Neuronal stem cell (in vitro differentiated cells): ENCODE data around the gene GADL1.

Experiments used
- DNase-seq: peaks from one replicate; pipeline ENCODE4 v3.0.0-alpha.2; 2013; ENCODE audit warnings: low spot score
- H2AFZ ChIP-seq: one replicate; pipeline ENCODE4 v1.6.1; 2013; ENCODE audit warnings: mild to moderate bottlenecking, low read length, inconsistent platforms
- H2AK5ac ChIP-seq: 2 replicates; pipeline ENCODE4 v1.6.1; 2013; ENCODE audit warnings: low read depth, mild to moderate bottlenecking, inconsistent platforms, low read length, moderate library complexity, mixed read lengths
- H2BK120ac ChIP-seq: 2 replicates; pipeline ENCODE4 v1.6.1; 2013; ENCODE audit warnings: low read depth, mild to moderate bottlenecking, inconsistent platforms, low read length, moderate library complexity, mixed read lengths
- H2BK12ac ChIP-seq: one replicate; pipeline ENCODE4 v1.6.1; 2013; ENCODE audit warnings: low read length, inconsistent platforms
- H2BK15ac ChIP-seq: 2 replicates; pipeline ENCODE4 v1.6.1; 2013; ENCODE audit warnings: mild to moderate bottlenecking, low read length, inconsistent platforms, mixed read lengths
- H2BK5ac ChIP-seq: one replicate; pipeline ENCODE4 v1.6.1; 2013; ENCODE audit warnings: inconsistent platforms, mild to moderate bottlenecking, low read length, moderate library complexity
- H3K14ac ChIP-seq: one replicate; pipeline ENCODE4 v1.6.1; 2013; ENCODE audit warnings: low read length, inconsistent platforms
- H3K18ac ChIP-seq: 2 replicates; pipeline ENCODE4 v1.6.1; 2013; ENCODE audit warnings: low read length, inconsistent platforms
- H3K23ac ChIP-seq: 2 replicates; pipeline ENCODE4 v1.6.1; 2013; ENCODE audit warnings: low read depth, mild to moderate bottlenecking, mixed read lengths, low read length, inconsistent platforms; ENCODE audit not compliant: poor library complexity
- H3K27ac ChIP-seq: replicated peaks from 3 replicates; pipeline ENCODE4 v1.5.1; 2013; ENCODE audit warnings: low read length, inconsistent platforms
- H3K27me3 ChIP-seq, 3 experiments: 2 replicates each; pipeline ENCODE4 v1.6.1; 2013; ENCODE audit warnings: low read length in 3 of 3, mild to moderate bottlenecking in 2 of 3, inconsistent platforms in 1 of 3, low read depth in 1 of 3, mixed read lengths in 1 of 3, moderate library complexity in 1 of 3; ENCODE audit not compliant: control insufficient read depth in 3 of 3, insufficient read depth in 3 of 3
- H3K36me3 ChIP-seq, 2 donors: replicated peaks in 1 of 2; 2 replicates each; pipeline ENCODE4 v1.6.1; 2013; ENCODE audit warnings: low read length in 2 of 2; ENCODE audit not compliant: control insufficient read depth in 2 of 2, insufficient read depth in 2 of 2
- H3K4ac ChIP-seq: 2 replicates; pipeline ENCODE4 v1.6.1; 2013; ENCODE audit warnings: inconsistent platforms, mild to moderate bottlenecking, low read length, moderate library complexity
- H3K4me1 ChIP-seq, 2 donors: 1 replicate in 1 of 2; 2 replicates in 1 of 2; pipeline ENCODE4 v1.6.1; 2013; ENCODE audit warnings: low read length in 2 of 2, low read depth in 1 of 2; ENCODE audit not compliant: control insufficient read depth in 2 of 2, insufficient read depth in 1 of 2
- H3K4me2 ChIP-seq: one replicate; pipeline ENCODE4 v1.6.1; 2013; ENCODE audit warnings: mild to moderate bottlenecking, low read length, inconsistent platforms; ENCODE audit not compliant: insufficient read depth, poor library complexity, severe bottlenecking
- H3K4me3 ChIP-seq, 2 donors: 2 replicates each; pipeline ENCODE4 v1.5.1; 2013; ENCODE audit warnings: low read length in 2 of 2, mild to moderate bottlenecking in 2 of 2, inconsistent platforms in 1 of 2, moderate library complexity in 1 of 2
- H3K79me1 ChIP-seq: one replicate; pipeline ENCODE4 v1.6.1; 2013; ENCODE audit warnings: low read depth, mild to moderate bottlenecking, inconsistent platforms, low read length, moderate library complexity
- H3K9ac ChIP-seq: one replicate; pipeline ENCODE4 v1.6.1; 2013; ENCODE audit warnings: mild to moderate bottlenecking, low read depth, low read length, inconsistent platforms; ENCODE audit not compliant: poor library complexity
- H3K9me3 ChIP-seq, 2 donors: replicated peaks in 1 of 2; 2 replicates each; pipeline versions ENCODE3 to v1.6.1; 2013; ENCODE audit warnings: low read length in 2 of 2, mild to moderate bottlenecking in 2 of 2, inconsistent platforms in 1 of 2, low read depth in 1 of 2, mixed read lengths in 1 of 2, moderate library complexity in 1 of 2; ENCODE audit not compliant: control insufficient read depth in 2 of 2, insufficient read depth in 1 of 2
- H4K8ac ChIP-seq: one replicate; pipeline ENCODE4 v1.6.1; 2013; ENCODE audit warnings: low read depth, mild to moderate bottlenecking, inconsistent platforms, low read length, moderate library complexity
- H4K91ac ChIP-seq: one replicate; pipeline ENCODE4 v1.6.1; 2013; ENCODE audit warnings: low read length, low read depth, mild to moderate bottlenecking, inconsistent platforms; ENCODE audit not compliant: poor library complexity
- WGBS, 2 donors: extraction: QIAGEN DNeasy Blood & Tissue Kit; methylation state at CpG; one replicate each; pipeline ENCODE4 v1.1.7; 2013; ENCODE audit warnings: missing lambda C conversion rate in 2 of 2, mixed read lengths in 1 of 2; ENCODE audit not compliant: insufficient read length in 2 of 2, insufficient replicate concordance in 1 of 2; ENCODE audit errors: extremely low coverage in 2 of 2; 5-methylcytosine and 5-hydroxymethylcytosine counted together

Gene GADL1

DNA sequence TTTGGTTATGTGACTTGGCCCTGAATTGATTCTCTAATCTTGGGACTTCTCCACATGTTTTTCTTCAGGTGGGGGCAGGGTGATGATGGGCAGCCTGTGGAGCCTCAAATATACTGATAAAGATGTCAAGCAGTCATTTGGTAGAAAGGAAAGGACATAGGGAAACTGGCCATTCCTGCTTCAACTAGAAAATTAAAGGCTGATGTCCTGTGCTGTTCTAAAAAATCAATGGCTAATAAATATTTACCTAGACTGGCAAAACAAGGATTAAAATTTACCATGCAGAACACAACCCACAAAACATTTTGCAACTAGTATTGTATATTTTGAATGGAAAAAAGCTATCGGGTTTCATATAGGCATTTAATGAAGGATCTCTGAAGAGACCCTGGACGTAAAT, 133.7 kb downstream of the GADL1 start:
- no peaks in the 10 kb centered on the region for H3K9me3 ChIP-seq
- no peak overlapping the region for H2BK120ac ChIP-seq
- no CpG with 5 or more reads among the region's 2 CpGs for WGBS, 2 donors
- H2BK5ac ChIP-seq: no peak overlapping the region
- no peaks in the 10 kb centered on the region for H3K36me3 ChIP-seq
- H3K4ac ChIP-seq: no peak overlapping the region
- H3K4me2 ChIP-seq: no peak overlapping the region
- H2AFZ ChIP-seq: no peak overlapping the region
- H3K27me3 ChIP-seq: no peaks in the 10 kb centered on the region
- no peaks in the 10 kb centered on the region for H3K4me1 ChIP-seq
- no peak overlapping the region for H3K14ac ChIP-seq
- H3K18ac ChIP-seq: no peak overlapping the region
- no peak overlapping the region for H2BK15ac ChIP-seq
- H3K9ac ChIP-seq: no peak overlapping the region
- DNase-seq: no peak
- no peaks in the 10 kb centered on the region for H3K79me1 ChIP-seq
- no peak overlapping the region for H2AK5ac ChIP-seq
- no peak overlapping the region for H4K91ac ChIP-seq
- H3K27ac ChIP-seq: no peak overlapping the region
- H2BK12ac ChIP-seq: no peak overlapping the region
- H4K8ac ChIP-seq: no peak overlapping the region
- H3K4me3 ChIP-seq: no peak overlapping the region
- H3K23ac ChIP-seq: no peak overlapping the region

DNA sequence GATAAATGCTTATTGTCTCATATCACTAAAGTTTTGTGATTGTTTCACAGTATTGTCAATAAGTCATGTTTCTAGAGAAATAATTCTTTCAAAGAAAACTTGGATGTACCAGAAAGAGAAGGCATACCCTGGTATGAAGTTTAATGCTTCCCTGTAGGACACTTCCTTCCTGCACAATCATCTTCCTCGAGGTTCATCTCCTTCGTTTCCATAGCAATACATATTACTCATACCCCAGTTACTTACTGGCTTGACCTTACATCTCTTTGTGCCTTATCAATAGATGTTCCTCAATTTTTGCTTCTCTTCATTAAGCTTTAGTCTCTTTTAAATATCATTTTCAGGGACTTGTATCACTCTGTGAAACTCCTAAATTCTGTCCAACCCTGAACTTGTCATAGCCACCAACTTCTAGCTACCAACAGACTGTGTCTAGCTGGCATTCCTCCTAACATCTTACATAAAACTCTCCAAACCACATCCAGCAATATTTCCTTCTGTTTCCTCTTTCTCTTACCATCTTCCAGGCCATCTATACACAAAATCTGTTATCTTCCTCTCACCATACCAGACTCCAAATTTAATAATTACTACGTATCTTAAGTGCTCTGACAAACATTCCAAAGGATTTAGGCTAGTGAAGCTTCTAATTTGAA, 134.3 kb downstream of the GADL1 start:
- Histone ChIP-seq H2AK5ac (no peak overlapping the region), H4K91ac (no peak overlapping the region), H3K23ac (no peak overlapping the region), H3K4me2 (no peak overlapping the region), H3K27ac (no peak overlapping the region), H3K36me3 (no peaks in the 10 kb centered on the region), H3K9me3 (no peaks in the 10 kb centered on the region), H2BK5ac (no peak overlapping the region), H2AFZ (no peak overlapping the region), H4K8ac (no peak overlapping the region), H3K4ac (no peak overlapping the region), H3K9ac (no peak overlapping the region), H2BK120ac (no peak overlapping the region), H3K27me3 (no peaks in the 10 kb centered on the region), H3K4me1 (no peaks in the 10 kb centered on the region), H3K79me1 (no peaks in the 10 kb centered on the region), H2BK15ac (no peak overlapping the region), H3K4me3 (no peak overlapping the region), H2BK12ac (no peak overlapping the region), H3K14ac (no peak overlapping the region), H3K18ac (no peak overlapping the region)
- WGBS, 2 donors: no CpG with 5 or more reads among the region's 3 CpGs
- DNase-seq: no peak

DNA sequence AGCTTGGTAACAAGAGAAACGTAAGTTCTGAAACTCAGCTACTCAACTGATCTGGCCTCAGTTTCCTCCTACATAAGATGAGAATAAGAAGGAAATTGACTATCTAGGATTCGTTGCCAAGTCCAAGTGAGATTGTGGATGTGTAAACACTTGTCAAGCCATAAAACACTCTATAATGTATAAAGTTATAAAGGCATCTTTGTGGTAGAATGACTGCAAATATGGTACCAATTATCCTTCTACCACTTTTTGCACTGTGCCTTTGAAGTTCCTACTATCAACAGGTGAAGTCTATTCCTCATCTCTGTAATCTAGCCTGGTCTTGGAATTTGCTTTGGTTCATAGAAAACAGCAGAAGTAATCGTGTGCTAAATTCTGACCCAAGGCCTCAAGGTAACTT, 138.2 kb downstream of the GADL1 start:
- Histone ChIP-seq H3K27me3 (no peaks in the 10 kb centered on the region), H3K23ac (no peak overlapping the region), H3K9me3 (no peaks in the 10 kb centered on the region), H3K14ac (no peak overlapping the region), H3K4me2 (no peak overlapping the region), H3K4ac (no peak overlapping the region), H2BK12ac (no peak overlapping the region), H2AFZ (no peak overlapping the region), H3K27ac (no peak overlapping the region), H4K8ac (no peak overlapping the region), H2BK15ac (no peak overlapping the region), H3K9ac (no peak overlapping the region), H2BK120ac (no peak overlapping the region), H3K18ac (no peak overlapping the region), H3K36me3 (no peaks in the 10 kb centered on the region), H3K79me1 (no peaks in the 10 kb centered on the region), H2AK5ac (no peak overlapping the region), H3K4me1 (no peaks in the 10 kb centered on the region), H4K91ac (no peak overlapping the region), H3K4me3 (no peak overlapping the region), H2BK5ac (no peak overlapping the region)
- no CpG with 5 or more reads among the region's 3 CpGs for WGBS, 2 donors
- no peak for DNase-seq

DNA sequence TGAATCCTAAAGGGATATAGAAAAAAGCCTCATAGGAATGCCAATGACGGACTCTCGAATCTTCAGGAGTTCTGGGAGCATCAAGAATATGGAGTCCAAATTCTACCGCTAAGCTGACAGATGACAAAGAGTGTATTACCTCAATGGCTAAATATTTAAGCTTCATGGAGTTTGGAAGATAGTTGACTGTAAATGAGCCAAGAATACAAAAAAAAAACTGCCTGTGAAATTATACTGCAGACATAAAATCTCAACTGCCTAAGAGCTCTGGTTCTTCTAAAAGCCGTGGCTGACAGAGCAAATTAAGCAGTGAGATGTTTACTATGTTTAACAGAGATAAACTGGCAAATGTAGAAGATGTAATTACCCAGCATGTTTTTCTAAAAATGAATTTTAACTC, 140.0 kb downstream of the GADL1 start:
- Histone ChIP-seq H2AFZ (no peak overlapping the region), H3K18ac (no peak overlapping the region), H3K79me1 (no peaks in the 10 kb centered on the region), H3K4ac (no peak overlapping the region), H2AK5ac (no peak overlapping the region), H3K4me1 (no peaks in the 10 kb centered on the region), H3K36me3 (no peaks in the 10 kb centered on the region), H3K27me3 (no peaks in the 10 kb centered on the region), H2BK12ac (no peak overlapping the region), H3K14ac (no peak overlapping the region), H3K9ac (no peak overlapping the region), H3K27ac (no peak overlapping the region), H2BK5ac (no peak overlapping the region), H2BK120ac (no peak overlapping the region), H3K4me2 (no peak overlapping the region), H3K23ac (no peak overlapping the region), H4K91ac (no peak overlapping the region), H3K4me3 (no peak overlapping the region), H4K8ac (no peak overlapping the region), H2BK15ac (no peak overlapping the region), H3K9me3 (no peaks in the 10 kb centered on the region)
- no CpG with 5 or more reads among the region's 4 CpGs for WGBS, 2 donors
- no peak for DNase-seq
